ENCODE data around the gene ATP1A1. TPM values are rescaled to one million over a fixed set of nuclear protein-coding genes. Genes with fewer than 3 reads are reported as not detected.

The ATP1A1 gene
- total and polyA plus RNA-seq, 2 donors (not counting 1 experiment from before 2014, with no cell fraction given) = 141 to 230 TPM

GRCh38 chr1:116434849-116435248, 61.8 kb downstream of the ATP1A1 start:
- TF ChIP-seq EZH2 (IDR thresholded peaks at IDR 0.05; ENCODE audit: low read length, missing control alignments) = no peak
- no peak for TF ChIP-seq CTCF (conservative IDR thresholded peaks at IDR 0.05 in 1 of 2, IDR thresholded peaks at IDR 0.05 in 1 of 2; ENCODE audit: low read depth in 1 of 2, low read length in 2 of 2)
- DNase-seq (ENCODE audit: low read depth in 2 of 2) = peak; percentile 3 to 49
- peaks cover 3% of the 10 kb centered on the region for H3K27me3 ChIP-seq (ENCODE audit: control insufficient read depth, insufficient read depth, low read length)

GRCh38 chr1:116435806-116436610, 63.0 kb downstream of the ATP1A1 start:
- no peak for DNase-seq (ENCODE audit: low read depth in 2 of 2)
- Histone ChIP-seq H2AFZ (ENCODE audit: low read length) (no peak overlapping the region), H3K4me1 (ENCODE audit: control insufficient read depth, extremely low read depth, insufficient read depth, low read length) (no peaks in the 10 kb centered on the region), H3K79me2 (ENCODE audit: control insufficient read depth, insufficient read depth, low read length) (no peaks in the 10 kb centered on the region), H3K4me3 (replicated peaks in 1 of 4; ENCODE audit: control extremely low read depth in 1 of 4, insufficient read depth in 1 of 4, low read depth in 3 of 4, low read length in 4 of 4) (no peak overlapping the region), H3K36me3 (ENCODE audit: control insufficient read depth, insufficient read depth, low read length) (no peaks in the 10 kb centered on the region), H3K9me3 (ENCODE audit: control insufficient read depth, insufficient read depth, low read depth, low read length) (no peaks in the 10 kb centered on the region), H3K9ac (ENCODE audit: insufficient read depth, low read length) (no peak overlapping the region), H3K4me2 (ENCODE audit: extremely low read depth, insufficient read depth, low read length) (no peak overlapping the region), H3K27me3 (ENCODE audit: control insufficient read depth, insufficient read depth, low read length) (peaks cover 8% of the 10 kb centered on the region), H3K27ac (ENCODE audit: insufficient read depth, low read length) (no peak overlapping the region), H4K20me1 (ENCODE audit: control insufficient read depth, extremely low read depth, insufficient read depth, low read length) (no peaks in the 10 kb centered on the region)
- TF ChIP-seq EZH2 (IDR thresholded peaks at IDR 0.05; ENCODE audit: low read length, missing control alignments) (no peak), CTCF (conservative IDR thresholded peaks at IDR 0.05 in 1 of 2, IDR thresholded peaks at IDR 0.05 in 1 of 2; ENCODE audit: low read depth in 1 of 2, low read length in 2 of 2) (no peak)

More at GRCh38 chr1:116434849-116435248, 61.8 kb downstream of the ATP1A1 start:
- Histone ChIP-seq H4K20me1 (ENCODE audit: control insufficient read depth, extremely low read depth, insufficient read depth, low read length) (no peaks in the 10 kb centered on the region), H3K9ac (ENCODE audit: insufficient read depth, low read length) (no peak overlapping the region), H3K4me1 (ENCODE audit: control insufficient read depth, extremely low read depth, insufficient read depth, low read length) (no peaks in the 10 kb centered on the region), H3K27ac (ENCODE audit: insufficient read depth, low read length) (no peak overlapping the region), H2AFZ (ENCODE audit: low read length) (no peak overlapping the region), H3K4me2 (ENCODE audit: extremely low read depth, insufficient read depth, low read length) (no peak overlapping the region), H3K4me3 (replicated peaks in 1 of 4; ENCODE audit: control extremely low read depth in 1 of 4, insufficient read depth in 1 of 4, low read depth in 3 of 4, low read length in 4 of 4) (no peak overlapping the region), H3K36me3 (ENCODE audit: control insufficient read depth, insufficient read depth, low read length) (no peaks in the 10 kb centered on the region), H3K79me2 (ENCODE audit: control insufficient read depth, insufficient read depth, low read length) (no peaks in the 10 kb centered on the region), H3K9me3 (ENCODE audit: control insufficient read depth, insufficient read depth, low read depth, low read length) (no peaks in the 10 kb centered on the region)

- H3K27ac ChIP-seq (ENCODE audit: insufficient read depth, low read length) = no peak overlapping the region
- no peak overlapping the region for H3K4me2 ChIP-seq (ENCODE audit: extremely low read depth, insufficient read depth, low read length)
- TF ChIP-seq CTCF (conservative IDR thresholded peaks at IDR 0.05 in 1 of 2, IDR thresholded peaks at IDR 0.05 in 1 of 2; ENCODE audit: low read depth in 1 of 2, low read length in 2 of 2) (no peak), EZH2 (IDR thresholded peaks at IDR 0.05; ENCODE audit: low read length, missing control alignments) (no peak)
- no peaks in the 10 kb centered on the region for H3K9me3 ChIP-seq (ENCODE audit: control insufficient read depth, insufficient read depth, low read depth, low read length)
- H4K20me1 ChIP-seq (ENCODE audit: control insufficient read depth, extremely low read depth, insufficient read depth, low read length) = no peaks in the 10 kb centered on the region
- no peak overlapping the region for H3K4me3 ChIP-seq (replicated peaks in 1 of 4; ENCODE audit: control extremely low read depth in 1 of 4, insufficient read depth in 1 of 4, low read depth in 3 of 4, low read length in 4 of 4)
- H3K4me1 ChIP-seq (ENCODE audit: control insufficient read depth, extremely low read depth, insufficient read depth, low read length) = no peaks in the 10 kb centered on the region
- H3K36me3 ChIP-seq (ENCODE audit: control insufficient read depth, insufficient read depth, low read length) = no peaks in the 10 kb centered on the region
- no peak overlapping the region for H2AFZ ChIP-seq (ENCODE audit: low read length)
- no peaks in the 10 kb centered on the region for H3K79me2 ChIP-seq (ENCODE audit: control insufficient read depth, insufficient read depth, low read length)
- H3K9ac ChIP-seq (ENCODE audit: insufficient read depth, low read length) = no peak overlapping the region
- DNase-seq (ENCODE audit: low read depth in 2 of 2) = no peak
- H3K27me3 ChIP-seq (ENCODE audit: control insufficient read depth, insufficient read depth, low read length) = peaks cover 9% of the 10 kb centered on the region
These were observed 63.5 kb downstream of the ATP1A1 start for GRCh38 chr1:116436611-116436970.
